Loucy (cell line): ENCODE measurements around the gene OTOP1.

Experiments
- H2AFZ ChIP-seq: fragments of 200-600 bp; sonication (generic); 2 replicates; pipeline ENCODE4 v1.6.0; 2016; ENCODE audit warnings: antibody characterized with exemption, mild to moderate bottlenecking, low read length, moderate library complexity
- H3F3A ChIP-seq: fragments of 200-600 bp; 2 replicates; pipeline ENCODE4 v1.6.0; 2016; ENCODE audit warnings: antibody characterized with exemption, low read depth, mild to moderate bottlenecking
- H3K27me3 ChIP-seq: fragments of 200-600 bp; sonication (generic); 2 replicates; pipeline ENCODE4 v1.6.1; 2014; ENCODE audit warnings: low read length, mild to moderate bottlenecking; ENCODE audit not compliant: insufficient read depth, poor library complexity, severe bottlenecking
- H3K36me3 ChIP-seq: fragments of 200-600 bp; sonication (generic); 2 replicates; pipeline ENCODE4 v1.6.1; 2016; ENCODE audit warnings: low read length; ENCODE audit not compliant: insufficient read depth
- H3K4me1 ChIP-seq: fragments of 200-600 bp; sonication (generic); 2 replicates; pipeline ENCODE4 v1.5.1; 2014; ENCODE audit warnings: low read length, mild to moderate bottlenecking; ENCODE audit not compliant: insufficient read depth, poor library complexity, severe bottlenecking
- H3K4me2 ChIP-seq: fragments of 200-600 bp; sonication (generic); 2 replicates; pipeline ENCODE4 v1.6.0; 2014; ENCODE audit warnings: antibody characterized with exemption, low read length, low read depth, mild to moderate bottlenecking; ENCODE audit not compliant: poor library complexity, severe bottlenecking
- H3K4me3 ChIP-seq: fragments of 200-600 bp; sonication (generic); 2 replicates; pipeline ENCODE4 v1.5.1; 2014; ENCODE audit warnings: low read length, mild to moderate bottlenecking, mixed read lengths; ENCODE audit not compliant: poor library complexity, severe bottlenecking
- H3K79me2 ChIP-seq: fragments of 200-600 bp; sonication (generic); 2 replicates; pipeline ENCODE4 v1.6.1; 2014; ENCODE audit warnings: low read length; ENCODE audit not compliant: insufficient read depth
- H3K9ac ChIP-seq: fragments of 200-600 bp; sonication (generic); 2 replicates; pipeline ENCODE4 v1.6.0; 2014; ENCODE audit warnings: mild to moderate bottlenecking, low read depth, low read length, moderate library complexity; ENCODE audit not compliant: poor library complexity, severe bottlenecking
- H3K9me2 ChIP-seq: fragments of 200-600 bp; sonication (generic); replicated peaks from 2 replicates; pipeline ENCODE4 v1.6.1; 2016; ENCODE audit warnings: low read depth, low read length, mixed read lengths
- H3K9me3 ChIP-seq: fragments of 200-600 bp; sonication (generic); 2 replicates; pipeline ENCODE4 v1.6.1; 2014; ENCODE audit warnings: mild to moderate bottlenecking, antibody characterized with exemption, low read length, low read depth; ENCODE audit not compliant: insufficient read depth
- H4K20me1 ChIP-seq: fragments of 200-600 bp; sonication (generic); 2 replicates; pipeline ENCODE4 v1.6.0; 2014; ENCODE audit warnings: antibody characterized with exemption, low read length, mild to moderate bottlenecking; ENCODE audit not compliant: insufficient read depth, poor library complexity, severe bottlenecking
- CTCF ChIP-seq: fragments of 200-600 bp; sonication (generic); conservative IDR thresholded peaks from 2 replicates; pipeline ENCODE4 v1.5.1; 2014; ENCODE audit warnings: mild to moderate bottlenecking, antibody characterized with exemption, low read length
- EZH2phosphoT487 ChIP-seq: fragments of 200-600 bp; IDR thresholded peaks from 2 replicates; pipeline ENCODE4 v1.6.1; 2018; ENCODE audit warnings: antibody characterized with exemption, mild to moderate bottlenecking, moderate library complexity, borderline replicate concordance

The OTOP1 gene

GRCh38 chr4:4226606-4227438, at the start of gene OTOP1:
OTOP1 (minus strand) TSS chr4:4226929; CDS start chr4:4226864, 65 bp downstream.
- Histone ChIP-seq H3K36me3 (no peaks in the 10 kb centered on the region), H3K9me3 (no peaks in the 10 kb centered on the region), H4K20me1 (no peaks in the 10 kb centered on the region), H3F3A (no peaks in the 10 kb centered on the region), H3K79me2 (no peaks in the 10 kb centered on the region), H3K9ac (no peak within 1 kb of the TSS), H2AFZ (no peak within 1 kb of the TSS), H3K9me2 (no peaks in the 10 kb centered on the region), H3K27me3 (no peaks in the 10 kb centered on the region), H3K4me2 (no peak within 1 kb of the TSS), H3K4me1 (no peaks in the 10 kb centered on the region), H3K4me3 (no peak within 1 kb of the TSS)
- TF ChIP-seq EZH2phosphoT487 (no peak), CTCF (no peak)

- Histone ChIP-seq H3K4me3 (no peak overlapping the region), H3K36me3 (peaks cover 82% of the 10 kb centered on the region; the same call in 1 of the 2 replicates), H3K79me2 (no peaks in the 10 kb centered on the region), H3K4me2 (no peak overlapping the region), H4K20me1 (no peaks in the 10 kb centered on the region), H3K9me3 (no peaks in the 10 kb centered on the region), H2AFZ (no peak overlapping the region), H3K4me1 (no peaks in the 10 kb centered on the region), H3K9ac (no peak overlapping the region), H3K27me3 (no peaks in the 10 kb centered on the region), H3F3A (no peaks in the 10 kb centered on the region), H3K9me2 (no peaks in the 10 kb centered on the region)
- TF ChIP-seq CTCF: no peak
- no peak for TF ChIP-seq EZH2phosphoT487
Observed at GRCh38 chr4:4274226-4274625, 47.5 kb upstream of the OTOP1 start.

- Histone ChIP-seq H3K27me3 (no peaks in the 10 kb centered on the region), H2AFZ (no peak overlapping the region), H3K4me1 (no peaks in the 10 kb centered on the region), H3K4me2 (no peak overlapping the region), H3F3A (no peaks in the 10 kb centered on the region), H3K4me3 (no peak overlapping the region), H4K20me1 (no peaks in the 10 kb centered on the region), H3K9ac (no peak overlapping the region), H3K9me2 (no peaks in the 10 kb centered on the region), H3K9me3 (no peaks in the 10 kb centered on the region), H3K79me2 (no peaks in the 10 kb centered on the region), H3K36me3 (peaks cover 77% of the 10 kb centered on the region; the same call in 1 of the 2 replicates)
- TF ChIP-seq CTCF (0 out of 2 replicates have a peak, but pooled peaks have one; percentile 14), EZH2phosphoT487 (no peak)
Observed at GRCh38 chr4:4271912-4272311, 45.2 kb upstream of the OTOP1 start.
